OCI-LY1 (cell line): ENCODE data around the gene TRIB2.

Source experiments
- EZH2 ChIP-seq: fragments of 200-600 bp; sonication (generic), shearing (Covaris generic); IDR thresholded peaks from 2 replicates; pipeline ENCODE4 v1.8.0; 2017; ENCODE audit warnings: borderline replicate concordance, mixed run types, mild to moderate bottlenecking, antibody characterized with exemption, low read length, moderate library complexity, mixed read lengths
- TF ChIP-seq, protein P1 (sequence below): fragments of 200-600 bp; sonication (generic), shearing (Covaris generic); IDR thresholded peaks from 2 replicates; pipeline ENCODE4 v1.5.1; 2017; ENCODE audit warnings: mild to moderate bottlenecking, antibody characterized with exemption, low read length, moderate library complexity, mixed read lengths

DNA sequence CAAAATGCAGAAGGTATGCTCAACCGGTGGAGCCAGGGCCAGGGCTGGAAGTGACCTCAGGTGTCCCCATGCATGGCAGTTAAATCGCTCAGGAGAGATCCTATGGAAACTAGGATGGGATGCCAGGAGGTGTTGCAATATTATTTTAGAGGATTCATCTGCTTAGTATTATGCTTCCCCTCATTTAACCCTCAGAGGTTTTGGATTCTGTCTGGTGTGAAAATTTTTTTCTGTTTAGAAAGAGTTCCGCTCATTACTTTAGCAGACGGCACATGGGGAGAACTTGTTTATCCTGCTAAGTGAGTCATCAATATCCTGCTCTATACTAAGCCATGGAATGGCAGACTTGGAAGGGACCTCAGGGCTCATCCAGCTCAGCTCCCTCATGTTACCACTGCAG, 42.5 kb downstream of the TRIB2 start:
- TF ChIP-seq, protein P1, sequence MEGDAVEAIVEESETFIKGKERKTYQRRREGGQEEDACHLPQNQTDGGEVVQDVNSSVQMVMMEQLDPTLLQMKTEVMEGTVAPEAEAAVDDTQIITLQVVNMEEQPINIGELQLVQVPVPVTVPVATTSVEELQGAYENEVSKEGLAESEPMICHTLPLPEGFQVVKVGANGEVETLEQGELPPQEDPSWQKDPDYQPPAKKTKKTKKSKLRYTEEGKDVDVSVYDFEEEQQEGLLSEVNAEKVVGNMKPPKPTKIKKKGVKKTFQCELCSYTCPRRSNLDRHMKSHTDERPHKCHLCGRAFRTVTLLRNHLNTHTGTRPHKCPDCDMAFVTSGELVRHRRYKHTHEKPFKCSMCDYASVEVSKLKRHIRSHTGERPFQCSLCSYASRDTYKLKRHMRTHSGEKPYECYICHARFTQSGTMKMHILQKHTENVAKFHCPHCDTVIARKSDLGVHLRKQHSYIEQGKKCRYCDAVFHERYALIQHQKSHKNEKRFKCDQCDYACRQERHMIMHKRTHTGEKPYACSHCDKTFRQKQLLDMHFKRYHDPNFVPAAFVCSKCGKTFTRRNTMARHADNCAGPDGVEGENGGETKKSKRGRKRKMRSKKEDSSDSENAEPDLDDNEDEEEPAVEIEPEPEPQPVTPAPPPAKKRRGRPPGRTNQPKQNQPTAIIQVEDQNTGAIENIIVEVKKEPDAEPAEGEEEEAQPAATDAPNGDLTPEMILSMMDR, result no peak
- TF ChIP-seq EZH2, result no peak
